GM10266 (cell line): ENCODE results near the gene PRSS16.
"Not testable (repeated sequence)": the region's sequence is repeated elsewhere in the genome, so short reads cannot be mapped to it uniquely, and the experiment has no call there.

ENCODE experiments used
- DNase-seq: peaks from one replicate; pipeline ENCODE4 v3.0.0; 2012; ENCODE audit errors: extremely low spot score
- TF ChIP-seq, protein P1 (sequence below): IDR thresholded peaks from 2 replicates; pipeline ENCODE4 v1.5.1; 2012; ENCODE audit warnings: mild to moderate bottlenecking, low read depth; ENCODE audit not compliant: control insufficient read depth, insufficient read depth; ENCODE audit errors: missing control alignments

PRSS16 gene

GRCh38 chr6:27247133-27247836 is at the start of gene PRSS16:
Gene PRSS16 (plus strand): TSS chr6:27247701. CDS start chr6:27247738, 37 bp downstream.
- TF ChIP-seq, protein P1, sequence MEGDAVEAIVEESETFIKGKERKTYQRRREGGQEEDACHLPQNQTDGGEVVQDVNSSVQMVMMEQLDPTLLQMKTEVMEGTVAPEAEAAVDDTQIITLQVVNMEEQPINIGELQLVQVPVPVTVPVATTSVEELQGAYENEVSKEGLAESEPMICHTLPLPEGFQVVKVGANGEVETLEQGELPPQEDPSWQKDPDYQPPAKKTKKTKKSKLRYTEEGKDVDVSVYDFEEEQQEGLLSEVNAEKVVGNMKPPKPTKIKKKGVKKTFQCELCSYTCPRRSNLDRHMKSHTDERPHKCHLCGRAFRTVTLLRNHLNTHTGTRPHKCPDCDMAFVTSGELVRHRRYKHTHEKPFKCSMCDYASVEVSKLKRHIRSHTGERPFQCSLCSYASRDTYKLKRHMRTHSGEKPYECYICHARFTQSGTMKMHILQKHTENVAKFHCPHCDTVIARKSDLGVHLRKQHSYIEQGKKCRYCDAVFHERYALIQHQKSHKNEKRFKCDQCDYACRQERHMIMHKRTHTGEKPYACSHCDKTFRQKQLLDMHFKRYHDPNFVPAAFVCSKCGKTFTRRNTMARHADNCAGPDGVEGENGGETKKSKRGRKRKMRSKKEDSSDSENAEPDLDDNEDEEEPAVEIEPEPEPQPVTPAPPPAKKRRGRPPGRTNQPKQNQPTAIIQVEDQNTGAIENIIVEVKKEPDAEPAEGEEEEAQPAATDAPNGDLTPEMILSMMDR, result no peak
- no peak for DNase-seq

DNA sequence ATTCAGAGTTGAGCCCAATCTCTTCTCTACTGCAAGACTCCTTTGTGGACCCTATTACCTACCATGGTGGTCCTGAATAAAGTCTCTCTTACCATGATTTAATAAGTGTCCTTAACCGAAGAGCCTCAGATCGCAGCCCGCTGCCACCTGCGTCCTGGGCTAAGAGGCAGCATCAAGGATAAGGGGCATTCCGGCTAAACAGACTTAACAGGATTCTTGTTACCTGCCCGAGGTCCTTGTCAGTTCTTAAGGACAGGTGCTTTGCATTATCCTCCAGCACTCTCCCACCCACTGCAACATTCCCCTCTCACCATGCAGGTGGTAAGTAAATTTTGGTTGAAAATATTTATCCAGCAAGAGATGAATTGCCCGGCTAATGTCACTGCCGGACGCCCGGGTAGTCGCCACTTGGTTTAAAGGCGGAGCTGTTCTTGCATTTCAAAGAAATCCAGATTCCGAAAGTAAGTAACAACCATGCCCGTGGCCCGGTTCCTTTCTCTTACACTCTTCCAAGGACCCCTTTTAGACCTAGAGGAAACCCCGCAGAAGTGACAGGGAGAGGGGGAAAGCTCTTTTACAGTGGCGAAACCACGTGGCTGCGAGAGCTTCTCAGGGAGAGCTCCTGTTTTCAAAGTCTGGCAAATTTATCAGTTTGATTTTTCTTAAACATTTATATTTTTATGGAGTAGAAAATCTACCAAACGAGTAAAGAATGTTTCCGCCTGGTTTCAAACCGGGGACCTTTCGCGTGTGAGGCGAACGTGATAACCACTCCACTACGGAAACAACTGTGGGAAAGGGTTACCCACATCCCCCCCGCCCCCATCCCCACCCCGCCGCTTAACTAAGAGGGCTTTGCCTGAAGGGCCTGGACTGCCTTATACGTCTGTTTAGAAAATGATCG is 41.9 kb upstream of the PRSS16 start:
- DNase-seq, result peak; percentile 52
- TF ChIP-seq, protein P1, result no peak

GRCh38 chr6:27206806-27207205 is 40.7 kb upstream of the PRSS16 start:
- TF ChIP-seq, protein P1, result no peak
- no peak for DNase-seq

DNA sequence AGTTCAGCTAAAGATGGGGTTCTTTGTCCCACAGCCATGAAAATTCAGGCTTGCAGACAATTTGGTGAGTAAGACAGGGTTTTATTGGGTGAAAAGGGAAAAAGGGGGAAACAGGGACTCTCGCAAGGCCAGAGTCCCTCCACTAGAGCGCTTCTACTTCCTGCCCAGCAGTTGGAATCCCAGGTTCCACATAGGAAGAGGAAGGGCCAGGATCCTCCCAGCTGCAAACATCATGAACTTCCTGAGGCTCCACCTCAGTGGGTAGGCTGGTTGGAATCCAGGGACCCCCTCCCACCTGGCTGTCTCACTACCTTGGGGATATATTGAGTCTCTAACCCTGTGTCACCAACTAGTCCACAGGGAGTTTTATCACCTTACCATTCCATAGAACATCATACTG is 39.5 kb upstream of the PRSS16 start:
- TF ChIP-seq, protein P1, result no peak
- DNase-seq, result no peak

DNA sequence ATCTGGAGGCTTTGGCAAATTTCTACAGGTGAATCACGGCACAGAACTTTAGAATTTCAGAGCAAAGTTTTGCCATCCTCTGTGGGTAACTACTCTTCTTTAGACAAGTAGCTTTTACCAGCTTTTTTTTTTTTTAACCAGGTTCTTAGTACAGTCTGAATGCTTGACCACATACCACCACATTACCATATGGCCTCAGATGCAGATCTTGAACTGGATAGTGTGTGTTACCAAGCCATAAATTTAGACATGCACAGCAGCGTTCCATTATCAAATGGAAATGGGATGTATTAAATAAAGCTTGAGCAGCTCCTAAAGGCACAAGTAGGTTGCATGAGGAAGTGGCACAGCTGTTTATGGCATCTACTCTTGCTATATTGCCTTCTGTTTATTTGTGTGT is 38.3 kb upstream of the PRSS16 start:
- no peak for DNase-seq
- TF ChIP-seq, protein P1, result no peak

DNA sequence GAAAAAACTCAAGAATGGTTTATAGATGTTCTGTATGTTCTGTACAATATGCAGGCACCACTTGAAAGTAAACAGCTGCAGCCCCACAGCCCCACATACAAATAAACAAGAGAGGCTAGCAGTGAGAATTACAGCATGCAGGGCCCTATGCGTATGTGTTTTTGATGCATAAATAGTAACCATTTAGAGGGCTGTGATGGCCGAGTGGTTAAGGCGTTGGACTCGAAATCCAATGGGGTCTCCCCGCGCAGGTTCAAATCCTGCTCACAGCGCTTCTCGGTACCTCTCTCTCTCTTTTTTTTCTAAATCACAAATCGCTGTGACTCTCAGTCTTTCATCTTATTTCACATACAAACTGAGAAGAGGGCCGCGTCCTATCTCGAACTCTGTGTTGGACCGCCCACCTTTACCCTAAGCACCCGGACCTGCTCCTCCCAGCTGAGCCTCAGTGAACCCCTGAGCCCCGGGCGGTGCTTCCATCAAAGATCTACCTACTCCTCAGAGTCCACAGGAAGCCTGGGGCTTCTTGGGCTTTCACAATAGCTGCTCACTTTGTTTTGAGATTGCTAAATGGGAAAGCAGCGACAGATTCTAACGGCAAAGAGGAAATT is 37.7 kb upstream of the PRSS16 start:
- DNase-seq, result no peak

GRCh38 chr6:27213091-27213517 is 34.4 kb upstream of the PRSS16 start:
- not testable (repeated sequence) for DNase-seq

More for the DNA sequence above, 37.7 kb upstream of the PRSS16 start:
- TF ChIP-seq, protein P1, result no peak
